Fibroblast of lung (primary cell): ENCODE measurements around the gene GPC6.

Source experiments
- EZH2 ChIP-seq: IDR thresholded peaks from 2 replicates; pipeline ENCODE4 v1.5.1; 2012; ENCODE audit warnings: low read length, control low read depth, mild to moderate bottlenecking; ENCODE audit errors: missing control alignments
- TF ChIP-seq, protein P1 (sequence below), 2 donors: IDR thresholded peaks in 1 of 2; conservative IDR thresholded peaks in 1 of 2; 1 replicate in 1 of 2; 2 replicates in 1 of 2; pipeline ENCODE4 v1.5.1; 2011 to 2012; ENCODE audit warnings: low read length in 2 of 2, control low read depth in 1 of 2, inconsistent platforms in 1 of 2, low read depth in 1 of 2, mild to moderate bottlenecking in 1 of 2

DNA sequence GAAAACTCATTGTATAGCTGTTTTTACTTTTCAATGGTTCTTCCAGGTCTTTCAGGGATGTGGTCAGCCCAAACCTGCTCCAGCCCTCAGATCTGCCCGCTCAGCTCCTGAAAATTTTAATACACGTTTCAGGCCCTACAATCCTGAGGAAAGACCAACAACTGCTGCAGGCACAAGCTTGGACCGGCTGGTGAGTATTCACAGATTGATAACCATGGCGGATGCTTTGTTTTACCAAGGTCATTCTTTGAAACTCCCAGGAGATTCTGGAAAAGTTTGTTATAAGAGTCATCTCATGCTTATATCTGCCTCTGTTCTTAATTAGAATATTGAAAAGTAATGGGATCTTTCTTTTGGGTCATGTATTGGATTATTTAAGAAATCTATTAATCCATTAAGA is 1079.3 kb downstream of the GPC6 start:
- TF ChIP-seq, protein P1, sequence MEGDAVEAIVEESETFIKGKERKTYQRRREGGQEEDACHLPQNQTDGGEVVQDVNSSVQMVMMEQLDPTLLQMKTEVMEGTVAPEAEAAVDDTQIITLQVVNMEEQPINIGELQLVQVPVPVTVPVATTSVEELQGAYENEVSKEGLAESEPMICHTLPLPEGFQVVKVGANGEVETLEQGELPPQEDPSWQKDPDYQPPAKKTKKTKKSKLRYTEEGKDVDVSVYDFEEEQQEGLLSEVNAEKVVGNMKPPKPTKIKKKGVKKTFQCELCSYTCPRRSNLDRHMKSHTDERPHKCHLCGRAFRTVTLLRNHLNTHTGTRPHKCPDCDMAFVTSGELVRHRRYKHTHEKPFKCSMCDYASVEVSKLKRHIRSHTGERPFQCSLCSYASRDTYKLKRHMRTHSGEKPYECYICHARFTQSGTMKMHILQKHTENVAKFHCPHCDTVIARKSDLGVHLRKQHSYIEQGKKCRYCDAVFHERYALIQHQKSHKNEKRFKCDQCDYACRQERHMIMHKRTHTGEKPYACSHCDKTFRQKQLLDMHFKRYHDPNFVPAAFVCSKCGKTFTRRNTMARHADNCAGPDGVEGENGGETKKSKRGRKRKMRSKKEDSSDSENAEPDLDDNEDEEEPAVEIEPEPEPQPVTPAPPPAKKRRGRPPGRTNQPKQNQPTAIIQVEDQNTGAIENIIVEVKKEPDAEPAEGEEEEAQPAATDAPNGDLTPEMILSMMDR (conservative IDR thresholded peaks at IDR 0.05 in 1 of 2, IDR thresholded peaks at IDR 0.05 in 1 of 2; ENCODE audit: low read depth in 1 of 2, low read length in 2 of 2) = no peak
- no peak for TF ChIP-seq EZH2
